Measurements from ENCODE around the gene CERS4.

- no peak for TF ChIP-seq CTCF (IDR thresholded peaks at IDR 0.05 in 4 of 5, conservative IDR thresholded peaks at IDR 0.05 in 1 of 5)
- TF ChIP-seq POLR2A (IDR thresholded peaks at IDR 0.05), result no peak
These were observed 31.4 kb downstream of the CERS4 start for GRCh38 chr19:8240274-8241229.

Measured in gastrocnemius medialis (tissue), 4 donors.